Measurements from ENCODE around the gene WASF2. TPM values are rescaled to one million over a fixed set of nuclear protein-coding genes. Genes with fewer than 3 reads are reported as not detected.

The WASF2 gene
- total and polyA plus RNA-seq, 2 of the 8 experiments (the other 6 are each of a cell fraction or from before 2014, with no cell fraction given), result 32.1 to 86.6 TPM

DNA sequence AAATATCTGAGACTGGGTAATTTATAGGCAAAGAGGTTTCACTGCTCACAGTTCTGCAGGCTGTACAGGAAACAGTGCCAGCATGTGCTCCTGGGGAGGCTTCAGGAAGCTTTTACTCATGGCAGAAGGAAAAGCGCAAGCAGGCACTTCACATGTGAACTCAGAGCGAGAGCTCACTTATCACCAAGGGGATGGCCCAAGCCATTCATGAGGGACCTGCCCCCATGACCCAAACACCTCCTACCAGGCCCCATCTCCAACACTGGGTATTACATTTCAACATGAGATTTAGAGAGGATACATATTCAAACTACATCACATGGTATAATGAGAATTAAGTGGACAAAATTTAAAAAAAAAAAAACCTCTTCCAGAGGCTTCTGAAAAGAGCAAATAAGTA lies 13.7 kb downstream of the WASF2 start (continued):
- no peak for TF ChIP-seq JUND (IDR thresholded peaks at IDR 0.05; ENCODE audit: low read length)
- no peak for TF ChIP-seq FOSL1 (IDR thresholded peaks at IDR 0.05; ENCODE audit: insufficient read depth, low read depth, low read length)

Measured in H1 (cell line).